Transverse colon (tissue), 4 donors: ENCODE results near the gene JAG1.

Experiments used
- CTCF ChIP-seq, 5 experiments: fragments of 200-600 bp in 3 of 5; fragments of 450-650 bp in 2 of 5; sonication (generic) in 3 of 5; IDR thresholded peaks; 1 replicate in 2 of 5; 2 replicates in 3 of 5; pipeline ENCODE4 v1.5.1; 2016 to 2017; ENCODE audit warnings: antibody characterized with exemption in 5 of 5, inconsistent platforms in 3 of 5, mild to moderate bottlenecking in 2 of 5, moderate library complexity in 1 of 5
- POLR2A ChIP-seq: fragments of 450-650 bp; IDR thresholded peaks from one replicate; pipeline ENCODE4 v1.6.1; 2016; ENCODE audit warnings: antibody characterized with exemption, mild to moderate bottlenecking, moderate library complexity
- POLR2AphosphoS5 ChIP-seq, 3 donors: sonication (generic); formaldehyde crosslinking; IDR thresholded peaks; one replicate each; pipeline ENCODE4 v1.6.1; 2016; ENCODE audit warnings: antibody characterized with exemption in 3 of 3

DNA sequence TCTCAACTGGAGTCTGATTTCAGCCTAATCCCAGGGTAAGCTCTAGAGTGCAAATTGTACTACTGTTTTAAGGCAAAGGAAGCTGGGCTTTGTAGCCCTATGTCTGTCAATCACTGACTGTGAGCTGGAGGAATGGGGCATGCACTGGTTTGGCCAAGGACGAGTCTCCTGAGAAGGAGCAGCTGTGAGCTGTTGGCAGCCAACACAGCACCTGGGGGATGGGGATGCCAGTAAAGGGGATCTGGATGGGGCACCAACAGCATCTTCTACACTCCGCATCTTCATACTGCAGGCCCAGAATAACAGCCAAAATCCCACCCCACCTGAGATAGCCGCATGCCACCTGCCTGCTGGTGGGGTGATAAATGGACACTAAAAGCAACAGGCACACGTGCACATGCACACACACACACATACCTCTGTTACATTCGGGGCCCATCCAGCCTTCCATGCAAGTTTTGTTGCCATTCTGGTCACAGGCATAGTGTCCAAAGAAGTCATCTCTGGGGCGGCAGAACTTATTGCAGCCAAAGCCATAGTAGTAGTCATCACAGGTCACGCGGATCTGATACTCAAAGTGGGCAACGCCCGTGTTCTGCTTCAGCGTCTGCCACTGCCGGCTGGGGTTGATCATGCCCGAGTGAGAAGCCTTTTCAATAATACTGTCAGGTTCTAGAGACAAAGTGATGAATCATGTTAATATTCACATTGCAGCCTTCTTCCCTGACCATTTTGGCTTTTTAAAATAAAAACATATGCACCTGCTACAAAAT is 15.6 kb downstream of the JAG1 start:
- TF ChIP-seq CTCF (IDR thresholded peaks at IDR 0.05), result no peak
- TF ChIP-seq POLR2AphosphoS5 (IDR thresholded peaks at IDR 0.05), result no peak
- TF ChIP-seq POLR2A, result no peak
